ENCODE measurements around the gene C4B.
"Not testable (repeated sequence)": the region's sequence is repeated elsewhere in the genome, so short reads cannot be mapped to it uniquely, and the experiment has no call there.

C4B gene

GRCh38 chr6:32038878-32039277 lies 24.3 kb downstream of the C4B start:
- H3K4me3 ChIP-seq (replicated peaks; ENCODE audit: low read depth, low read length); H3K36me3 ChIP-seq (ENCODE audit: control insufficient read depth, insufficient read depth, low read length); H3K27me3 ChIP-seq (replicated peaks; ENCODE audit: control insufficient read depth, insufficient read depth, low read length); DNase-seq (ENCODE audit: extremely low read depth, insufficient read length): not testable (repeated sequence)

DNA sequence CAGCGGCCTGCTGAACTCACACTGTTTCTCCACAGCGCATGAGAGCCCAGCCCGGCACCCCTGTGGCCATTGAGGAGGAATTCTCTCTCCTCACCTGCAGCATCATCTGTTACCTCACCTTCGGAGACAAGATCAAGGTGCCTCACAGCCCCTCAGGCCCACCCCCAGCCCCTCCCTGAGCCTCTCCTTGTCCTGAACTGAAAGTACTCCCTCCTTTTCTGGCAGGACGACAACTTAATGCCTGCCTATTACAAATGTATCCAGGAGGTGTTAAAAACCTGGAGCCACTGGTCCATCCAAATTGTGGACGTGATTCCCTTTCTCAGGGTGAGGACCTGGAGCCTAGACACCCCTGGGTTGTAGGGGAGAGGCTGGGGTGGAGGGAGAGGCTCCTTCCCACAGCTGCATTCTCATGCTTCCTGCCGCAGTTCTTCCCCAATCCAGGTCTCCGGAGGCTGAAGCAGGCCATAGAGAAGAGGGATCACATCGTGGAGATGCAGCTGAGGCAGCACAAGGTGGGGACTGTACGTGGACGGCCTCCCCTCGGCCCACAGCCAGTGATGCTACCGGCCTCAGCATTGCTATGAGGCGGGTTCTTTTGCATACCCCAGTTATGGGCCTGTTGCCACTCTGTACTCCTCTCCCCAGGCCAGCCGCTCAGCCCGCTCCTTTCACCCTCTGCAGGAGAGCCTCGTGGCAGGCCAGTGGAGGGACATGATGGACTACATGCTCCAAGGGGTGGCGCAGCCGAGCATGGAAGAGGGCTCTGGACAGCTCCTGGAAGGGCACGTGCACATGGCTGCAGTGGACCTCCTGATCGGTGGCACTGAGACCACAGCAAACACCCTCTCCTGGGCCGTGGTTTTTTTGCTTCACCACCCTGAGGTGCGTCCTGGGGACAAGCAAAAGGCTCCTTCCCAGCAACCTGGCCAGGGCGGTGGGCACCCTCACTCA lies 25.0 kb downstream of the C4B start:
- not testable (repeated sequence) for DNase-seq (ENCODE audit: extremely low read depth, insufficient read length); H3K36me3 ChIP-seq (ENCODE audit: control insufficient read depth, insufficient read depth, low read length); H3K4me3 ChIP-seq (replicated peaks; ENCODE audit: low read depth, low read length); H3K27me3 ChIP-seq (replicated peaks; ENCODE audit: control insufficient read depth, insufficient read depth, low read length)

GRCh38 chr6:32040299-32041049 lies 25.9 kb downstream of the C4B start:
- not testable (repeated sequence) for H3K27me3 ChIP-seq (replicated peaks; ENCODE audit: control insufficient read depth, insufficient read depth, low read length); H3K36me3 ChIP-seq (ENCODE audit: control insufficient read depth, insufficient read depth, low read length); H3K4me3 ChIP-seq (replicated peaks; ENCODE audit: low read depth, low read length); DNase-seq (ENCODE audit: extremely low read depth, insufficient read length)

DNA sequence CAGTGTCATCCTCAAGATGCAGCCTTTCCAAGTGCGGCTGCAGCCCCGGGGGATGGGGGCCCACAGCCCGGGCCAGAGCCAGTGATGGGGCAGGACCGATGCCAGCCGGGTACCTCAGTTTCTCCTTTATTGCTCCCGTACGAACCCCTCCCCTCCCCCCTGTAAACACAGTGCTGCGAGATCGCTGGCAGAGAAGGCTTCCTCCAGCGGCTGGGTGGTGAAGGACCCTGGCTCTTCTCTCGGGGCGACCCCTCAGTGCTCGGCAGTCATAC lies 26.4 kb downstream of the C4B start:
- H3K4me3 ChIP-seq (replicated peaks; ENCODE audit: low read depth, low read length); DNase-seq (ENCODE audit: extremely low read depth, insufficient read length); H3K36me3 ChIP-seq (ENCODE audit: control insufficient read depth, insufficient read depth, low read length); H3K27me3 ChIP-seq (replicated peaks; ENCODE audit: control insufficient read depth, insufficient read depth, low read length): not testable (repeated sequence)

DNA sequence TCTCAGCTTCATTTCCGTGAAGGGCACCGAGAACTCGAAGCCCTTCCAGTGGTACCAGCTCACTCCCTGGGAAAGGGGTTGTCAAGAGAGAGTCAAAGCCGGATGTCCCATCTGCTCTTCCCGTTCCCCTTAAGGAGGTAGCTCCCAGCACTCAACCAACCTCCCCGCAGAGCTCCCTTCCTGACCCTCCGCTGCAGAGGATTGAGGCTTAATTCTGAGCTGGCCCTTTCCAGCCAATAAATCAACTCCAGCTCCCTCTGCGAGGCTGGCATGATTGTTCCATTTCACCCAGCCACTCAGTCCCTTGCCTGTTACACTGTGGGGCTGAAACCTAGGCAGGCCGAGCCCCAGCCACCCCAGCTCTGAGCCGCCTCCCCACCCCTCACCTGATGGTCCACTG lies 26.8 kb downstream of the C4B start:
- H3K4me3 ChIP-seq (replicated peaks; ENCODE audit: low read depth, low read length); H3K36me3 ChIP-seq (ENCODE audit: control insufficient read depth, insufficient read depth, low read length); DNase-seq (ENCODE audit: extremely low read depth, insufficient read length); H3K27me3 ChIP-seq (replicated peaks; ENCODE audit: control insufficient read depth, insufficient read depth, low read length): not testable (repeated sequence)

DNA sequence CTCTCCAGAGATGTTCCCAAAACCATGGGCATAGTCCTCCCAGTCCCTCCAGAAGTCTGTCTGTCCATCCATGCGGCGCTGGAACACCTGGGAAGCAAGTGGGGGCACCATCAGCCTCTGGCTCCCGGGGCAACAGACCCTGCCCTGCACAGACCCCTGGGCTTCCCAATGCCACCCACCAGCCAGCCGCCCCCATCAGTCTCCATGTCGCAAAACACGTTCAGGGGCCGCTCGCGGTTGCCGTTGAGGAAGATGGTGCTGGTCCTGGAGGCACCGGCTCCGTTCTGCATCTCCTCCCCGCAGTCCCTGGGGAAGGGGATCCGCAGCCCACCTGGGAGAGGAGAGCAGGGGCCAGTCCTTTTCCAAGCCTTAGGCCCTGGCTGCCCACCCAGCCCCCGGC lies 27.7 kb downstream of the C4B start:
- H3K36me3 ChIP-seq (ENCODE audit: control insufficient read depth, insufficient read depth, low read length); DNase-seq (ENCODE audit: extremely low read depth, insufficient read length); H3K27me3 ChIP-seq (replicated peaks; ENCODE audit: control insufficient read depth, insufficient read depth, low read length); H3K4me3 ChIP-seq (replicated peaks; ENCODE audit: low read depth, low read length): not testable (repeated sequence)

DNA sequence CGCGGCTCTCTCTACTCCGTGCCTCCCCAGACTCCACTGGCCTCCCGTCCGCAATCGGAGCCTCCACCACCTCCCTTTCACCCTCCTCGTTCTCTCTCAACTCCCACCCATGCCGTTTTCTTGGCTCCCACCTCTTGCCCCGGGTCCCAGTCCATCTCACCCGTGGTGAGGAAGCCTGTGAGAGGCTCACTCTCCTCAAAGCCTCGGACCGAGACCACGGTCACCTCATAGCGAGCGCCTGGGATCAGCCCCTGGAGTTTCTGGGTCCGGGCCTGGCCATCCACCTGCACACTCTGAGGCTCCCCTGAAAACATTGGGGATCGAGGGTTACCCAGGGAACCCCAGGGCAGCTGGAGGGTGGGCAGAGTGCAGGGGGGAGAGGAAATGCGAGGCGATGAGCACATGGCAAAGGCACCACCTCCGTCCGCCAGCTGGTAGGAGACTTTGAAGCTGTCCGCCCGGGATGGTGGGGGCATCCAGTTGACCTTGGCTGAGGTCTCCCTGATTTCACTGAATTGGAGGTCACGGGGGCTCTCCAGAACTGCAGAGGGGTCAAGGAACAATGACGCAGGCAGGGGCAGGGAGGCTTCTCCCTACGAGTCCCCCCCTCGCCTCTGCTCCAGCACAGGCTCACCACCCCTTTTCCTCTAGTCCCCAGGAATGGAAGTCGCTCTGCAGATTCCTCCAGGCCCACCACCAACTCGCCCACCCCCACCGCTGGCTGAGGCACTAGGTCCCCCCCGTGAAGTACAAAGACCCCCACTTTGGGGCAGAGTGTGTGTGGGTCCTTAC lies 29.2 kb downstream of the C4B start:
- not testable (repeated sequence) for H3K4me3 ChIP-seq (replicated peaks; ENCODE audit: low read depth, low read length); H3K27me3 ChIP-seq (replicated peaks; ENCODE audit: control insufficient read depth, insufficient read depth, low read length); H3K36me3 ChIP-seq (ENCODE audit: control insufficient read depth, insufficient read depth, low read length); DNase-seq (ENCODE audit: extremely low read depth, insufficient read length)

- not testable (repeated sequence) for H3K27me3 ChIP-seq (replicated peaks; ENCODE audit: control insufficient read depth, insufficient read depth, low read length); H3K4me3 ChIP-seq (replicated peaks; ENCODE audit: low read depth, low read length); H3K36me3 ChIP-seq (ENCODE audit: control insufficient read depth, insufficient read depth, low read length); DNase-seq (ENCODE audit: extremely low read depth, insufficient read length)
These were observed 30.3 kb downstream of the C4B start for GRCh38 chr6:32044916-32045315.

- DNase-seq (ENCODE audit: extremely low read depth, insufficient read length) = no peak
- Histone ChIP-seq H3K4me3 (replicated peaks; ENCODE audit: low read depth, low read length) (no peak overlapping the region), H3K36me3 (ENCODE audit: control insufficient read depth, insufficient read depth, low read length) (no peaks in the 10 kb centered on the region), H3K27me3 (replicated peaks; ENCODE audit: control insufficient read depth, insufficient read depth, low read length) (no peaks in the 10 kb centered on the region; the same call in 1 of the 2 replicates)
- TF ChIP-seq CTCF (IDR thresholded peaks at IDR 0.05; ENCODE audit: insufficient read depth, low read length, poor library complexity, severe bottlenecking) = no peak
These were observed 31.3 kb downstream of the C4B start for GRCh38 chr6:32045811-32046449.

All from GM06990 (cell line).